GDM1 (cell line): Measurements from ENCODE around the gene C19orf12.

Experiments
- DNase-seq: peaks from one replicate; lab custom pipeline; 2025; lab: John Stamatoyannopoulos, UW

The C19orf12 gene

GRCh38 chr19:29662604-29663404 is 52.3 kb downstream of the C19orf12 start:
- no peak for DNase-seq

- no peak for DNase-seq
These were observed 52.8 kb downstream of the C19orf12 start for GRCh38 chr19:29662278-29662603.

GRCh38 chr19:29660835-29661234 is 54.2 kb downstream of the C19orf12 start:
- DNase-seq: no peak

GRCh38 chr19:29658221-29658991 is 56.7 kb downstream of the C19orf12 start:
- DNase-seq: no peak

- no peak for DNase-seq
These were observed 59.3 kb downstream of the C19orf12 start for GRCh38 chr19:29655648-29656335.

GRCh38 chr19:29653398-29653797 is 61.7 kb downstream of the C19orf12 start:
- DNase-seq: no peak

- DNase-seq: no peak
These were observed 63.3 kb downstream of the C19orf12 start for GRCh38 chr19:29651622-29652394.

GRCh38 chr19:29650772-29651387 is 64.2 kb downstream of the C19orf12 start:
- DNase-seq: no peak
